Heart right ventricle (tissue), 16 donors: Measurements from ENCODE around the gene PACS2. TPM values are rescaled to one million over a fixed set of nuclear protein-coding genes. Genes with fewer than 3 reads are reported as not detected.
"Not testable (repeated sequence)": the region's sequence is repeated elsewhere in the genome, so short reads cannot be mapped to it uniquely, and the experiment has no call there.

Experiments used
- ATAC-seq, 8 donors: fragments of 200-7000 bp; cut with Tn5 transposase; one replicate each; pipeline ENCODE4 v1.9.1; 2020; ENCODE audit warnings: mild to moderate bottlenecking in 8 of 8, moderate library complexity in 8 of 8, moderate number of reproducible peaks in 1 of 8
- DNase-seq, 2 donors: peaks; one replicate each; pipeline ENCODE4 v3.0.0-alpha.2; 2020
- H3K27ac ChIP-seq, 10 donors: fragments of 200-600 bp; sonication (generic) in 2 of 10; one replicate each; pipeline versions ENCODE4 v1.5.0 to v1.8.0; 2020 to 2022; ENCODE audit warnings: mild to moderate bottlenecking in 3 of 10
- H3K27me3 ChIP-seq, 7 donors: fragments of 200-600 bp; one replicate each; pipeline ENCODE4 v1.8.0; 2021 to 2022; ENCODE audit warnings: mild to moderate bottlenecking in 2 of 7
- H3K36me3 ChIP-seq, 9 donors: fragments of 200-600 bp; sonication (generic) in 1 of 9; one replicate each; pipeline versions ENCODE4 v1.5.0 to v1.8.0; 2020 to 2022; ENCODE audit warnings: mild to moderate bottlenecking in 2 of 9
- H3K4me1 ChIP-seq, 9 donors: fragments of 200-600 bp; sonication (generic) in 1 of 9; one replicate each; pipeline versions ENCODE4 v1.5.0 to v1.8.0; 2020 to 2022; ENCODE audit warnings: mild to moderate bottlenecking in 4 of 9
- H3K4me3 ChIP-seq, 10 donors: fragments of 200-600 bp; sonication (generic) in 2 of 10; one replicate each; pipeline versions ENCODE4 v1.5.0 to v1.8.0; 2020 to 2022; ENCODE audit warnings: mild to moderate bottlenecking in 7 of 10, moderate library complexity in 2 of 10
- H3K9me3 ChIP-seq, 11 donors: fragments of 200-600 bp in 10 of 11; sonication (generic) in 2 of 11; one replicate each; pipeline versions ENCODE4 v1.5.0 to v1.8.0; 2013 to 2022; ENCODE audit warnings: mild to moderate bottlenecking in 2 of 11, control low read depth in 1 of 11, moderate library complexity in 1 of 11
- CTCF ChIP-seq, 9 donors: fragments of 200-600 bp; sonication (generic) in 2 of 9; IDR thresholded peaks; one replicate each; pipeline versions ENCODE4 v1.5.0 to v1.8.0; 2021 to 2022; ENCODE audit warnings: antibody characterized with exemption in 9 of 9, mild to moderate bottlenecking in 5 of 9, moderate library complexity in 1 of 9
- WGBS, 2 donors: extraction: QIAGEN DNeasy Blood & Tissue Kit; methylation state at CpG; one replicate each; pipeline ENCODE4 v1.1.7; 2013; ENCODE audit warnings: inconsistent platforms in 1 of 2; 5-methylcytosine and 5-hydroxymethylcytosine counted together
- intact Hi-C, 10 donors: fragments of 100-400 bp; cut with DNase I; formaldehyde crosslinking; loops; one replicate each; pipeline versions ENCODE4 v1.11.1 to v1.14.2; 2022
- polyA plus RNA-seq, 2 donors: library from polyadenylated mRNA; stranded (reverse); fragments of 200-250 nt; gene quantifications; one replicate each; pipeline ENCODE4 v1.2.3, GENCODE V29; 2013
- total RNA-seq, 10 donors: library from RNA; stranded (reverse); fragmentation: NEBNext Ultra II Directional in 3 of 10; extraction: Animal tissue kit (Norgen Biotek cat#: 25700) in 3 of 10; gene quantifications; one replicate each; pipeline versions ENCODE4 v1.2.1 to v1.2.4, GENCODE V29; 2021 to 2023
- donor health status: Arrhythmogenic right ventricular cardiomyopathy.
- donor health status: ischemic (EF 13 %, LVEDD 7.1; RV severe dilation, severe dysfunction).
- donor health status: healthy with polysubstance abuse.
- donor health status: DM: no; HTN: yes; CAD: no.
- donor health status: DM: no; HTN: no; CAD: no.
- donor health status: ischemic (EF 25% LVEDD 6.9; RV normal size, moderate dysfunction).
- donor health status: ischemic (EF 25% LVEDD 5.7; RV mildly dilated, moderate dysfunction).
- donor health status: healthy.
- donor health status: DM: yes; HTN: yes; CAD: no.
- donor health status: Ischemic cardiomyopathy.
- donor health status: ischemic (EF 35%, LVEDD 5.7; RV mildly dilated, moderate dysfunction).
- donor health status: nonischemic (EF 11% LVEDD 7.7; RV severe dilation, severe dysfunction).
- donor health status: DM: yes; HTN: yes; CAD: no.
- donor health status: PGD.
- donor health status: ischemic (EF 29% LVEDD 5.4; RV normal size, mild dysfunction).
- donor health status: nonischemic (EF 23%, LVEDD 6.1; RV moderate dilation, normal function).

PACS2 gene
- total and polyA plus RNA-seq, 12 donors: 41.8 to 123 (median 54.6) TPM

GRCh38 chr14:105332350-105332874, 17.9 kb downstream of the PACS2 start:
- no peaks in the 10 kb centered on the region for H3K9me3 ChIP-seq
- no peak overlapping the region for H3K4me3 ChIP-seq
- no peak for TF ChIP-seq CTCF (IDR thresholded peaks at IDR 0.05)
- no peaks in the 10 kb centered on the region for H3K36me3 ChIP-seq
- DNase-seq (no peak), ATAC-seq (no peak)
- intact Hi-C loops: no loop called here
- peaks cover 33 to 99% (median 78%) of the 10 kb centered on the region in 9 donors for H3K4me1 ChIP-seq
- H3K27me3 ChIP-seq: no peaks in the 10 kb centered on the region
- WGBS, 2 donors: 78 to 79% methylated on average over 11 of the region's 11 CpGs
- H3K27ac ChIP-seq: no peak overlapping the region

DNA sequence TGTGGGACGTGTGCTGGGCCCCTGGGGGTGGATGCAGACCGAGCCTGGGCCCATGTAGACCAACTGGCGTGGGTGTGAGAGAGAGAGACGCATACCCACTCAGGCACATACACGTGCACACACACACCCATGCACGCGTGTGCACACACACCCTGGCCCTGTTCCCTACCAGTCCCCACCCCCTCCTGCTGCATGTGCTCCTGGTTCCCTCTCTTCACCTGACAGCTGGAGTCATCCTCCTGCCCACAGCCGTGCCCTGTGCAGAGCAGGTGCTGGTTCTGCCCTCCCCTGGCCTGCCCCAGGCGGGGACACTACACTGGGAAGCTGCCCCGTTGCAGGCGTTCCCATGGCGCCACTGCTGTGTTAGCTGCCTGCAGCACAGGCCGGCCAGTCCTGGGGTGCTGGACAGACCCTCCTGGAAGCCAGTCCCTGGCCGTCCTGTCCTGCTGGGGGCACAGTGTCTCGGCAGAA, 18.5 kb downstream of the PACS2 start:
- Histone ChIP-seq H3K4me1 (peaks cover 36 to 99% (median 78%) of the 10 kb centered on the region in 9 donors), H3K9me3 (no peaks in the 10 kb centered on the region), H3K4me3 (no peak overlapping the region), H3K27me3 (no peaks in the 10 kb centered on the region), H3K27ac (peak overlapping the region in 4 of 10 donors; percentile 25 to 66 (median 60)), H3K36me3 (no peaks in the 10 kb centered on the region)
- TF ChIP-seq CTCF (IDR thresholded peaks at IDR 0.05): no peak
- ATAC-seq (peak in 1 of 8 donors; percentile 3), DNase-seq (no peak)
- intact Hi-C loops: no loop called here
- WGBS, 2 donors: 75 to 80% methylated on average over 15 of the region's 15 CpGs

- no peak for DNase-seq
- no peak for TF ChIP-seq CTCF (IDR thresholded peaks at IDR 0.05)
- no peaks in the 10 kb centered on the region for H3K9me3 ChIP-seq
- H3K27ac ChIP-seq: peak overlapping the region in 8 of 10 donors; percentile 25 to 66 (median 53)
- WGBS, 2 donors: 47 to 56% methylated on average over 18 of the region's 18 CpGs
- intact Hi-C loops: no loop called here
- H3K27me3 ChIP-seq: no peaks in the 10 kb centered on the region
- H3K36me3 ChIP-seq: no peaks in the 10 kb centered on the region
- H3K4me3 ChIP-seq: no peak overlapping the region
- peak in 3 of 8 donors; percentile 5 to 16 (median 10) for ATAC-seq
- peaks cover 36 to 99% (median 78%) of the 10 kb centered on the region in 9 donors for H3K4me1 ChIP-seq
Observed at GRCh38 chr14:105333613-105334364, 19.2 kb downstream of the PACS2 start.

GRCh38 chr14:105334383-105335230, 20.1 kb downstream of the PACS2 start:
- H3K27me3 ChIP-seq: no peaks in the 10 kb centered on the region
- no peak for ATAC-seq
- peak overlapping the region in 8 of 10 donors; percentile 54 to 87 (median 82) for H3K27ac ChIP-seq
- H3K4me1 ChIP-seq: peaks cover 28 to 97% (median 71%) of the 10 kb centered on the region in 9 donors
- H3K9me3 ChIP-seq: no peaks in the 10 kb centered on the region
- intact Hi-C loops: loop anchor here in 1 of 10 donors (5.0 kb wide), 1 partner anchor 132 kb away; no protein-coding TSS in a partner anchor
- TF ChIP-seq CTCF (IDR thresholded peaks at IDR 0.05): no peak
- H3K36me3 ChIP-seq: no peaks in the 10 kb centered on the region
- 91 to 92% methylated on average over 17 of the region's 17 CpGs for WGBS, 2 donors
- DNase-seq: no peak
- no peak overlapping the region for H3K4me3 ChIP-seq

- not testable (repeated sequence) for DNase-seq, H3K9me3 ChIP-seq, H3K36me3 ChIP-seq, H3K4me3 ChIP-seq, ATAC-seq, H3K27me3 ChIP-seq
- Histone ChIP-seq H3K27ac (peak overlapping the region in 8 of 10 donors; percentile 54 to 87 (median 82)), H3K4me1 (peaks cover 26 to 91% (median 68%) of the 10 kb centered on the region in 9 donors)
- WGBS, 2 donors: 96 to 97% methylated on average over 22 of the region's 22 CpGs
- intact Hi-C loops: loop anchor here in 1 of 10 donors (5.0 kb wide), 1 partner anchor 133 kb away; no protein-coding TSS in a partner anchor
Observed at GRCh38 chr14:105335231-105335542, 20.6 kb downstream of the PACS2 start.
